Karpas-422 (cell line): ENCODE measurements around the gene FPGS. TPM values are rescaled to one million over a fixed set of nuclear protein-coding genes. Genes with fewer than 3 reads are reported as not detected.
"Not testable (repeated sequence)": the region's sequence is repeated elsewhere in the genome, so short reads cannot be mapped to it uniquely, and the experiment has no call there.

Experiments used
- DNase-seq: peaks from one replicate; pipeline ENCODE4 v3.0.0-alpha.2; 2015
- H2AFZ ChIP-seq: fragments of 200-600 bp; sonication (generic); 2 replicates; pipeline ENCODE4 v1.6.1; 2014; ENCODE audit warnings: antibody characterized with exemption, low read length, mixed read lengths
- H3K27ac ChIP-seq: fragments of 200-600 bp; sonication (generic); 2 replicates; pipeline ENCODE4 v1.5.1; 2014; ENCODE audit warnings: mild to moderate bottlenecking, low read length, moderate library complexity
- H3K27me3 ChIP-seq: fragments of 200-600 bp; sonication (generic); 2 replicates; pipeline ENCODE4 v1.6.1; 2014; ENCODE audit warnings: low read length, mixed read lengths
- H3K36me3 ChIP-seq: fragments of 200-600 bp; sonication (generic); 2 replicates; pipeline ENCODE4 v1.6.1; 2014; ENCODE audit warnings: low read length, mixed read lengths; ENCODE audit not compliant: insufficient read depth
- H3K4me1 ChIP-seq: fragments of 200-600 bp; sonication (generic); 2 replicates; pipeline ENCODE4 v1.6.1; 2014; ENCODE audit warnings: mild to moderate bottlenecking, low read length, mixed read lengths
- H3K4me2 ChIP-seq: fragments of 200-600 bp; sonication (generic); 2 replicates; pipeline ENCODE4 v1.6.1; 2014; ENCODE audit warnings: low read length, low read depth, mild to moderate bottlenecking; ENCODE audit not compliant: poor library complexity, severe bottlenecking
- H3K4me3 ChIP-seq: fragments of 200-600 bp; sonication (generic); 2 replicates; pipeline ENCODE4 v1.5.1; 2014; ENCODE audit warnings: mild to moderate bottlenecking, antibody characterized with exemption, low read length, mixed read lengths
- H3K79me2 ChIP-seq: fragments of 200-600 bp; sonication (generic); 2 replicates; pipeline ENCODE4 v1.6.1; 2014; ENCODE audit warnings: mild to moderate bottlenecking, low read length, mixed read lengths
- H3K9ac ChIP-seq: fragments of 200-600 bp; sonication (generic); 2 replicates; pipeline ENCODE4 v1.6.0; 2014; ENCODE audit warnings: low read length
- H3K9me2 ChIP-seq: fragments of 200-600 bp; sonication (generic), shearing (Covaris generic); replicated peaks from 2 replicates; pipeline ENCODE4 v1.6.0; 2014; ENCODE audit warnings: mild to moderate bottlenecking, low read length, moderate library complexity; ENCODE audit not compliant: insufficient read depth
- H3K9me3 ChIP-seq: fragments of 300-700, 200-600 bp; sonication (generic); 2 replicates; pipeline ENCODE4 v1.6.1; 2014; ENCODE audit warnings: low read length, mixed read lengths
- H4K20me1 ChIP-seq: fragments of 200-600 bp; sonication (generic); 2 replicates; pipeline ENCODE4 v1.6.1; 2014; ENCODE audit warnings: mild to moderate bottlenecking, antibody characterized with exemption, low read length, low read depth; ENCODE audit not compliant: insufficient read depth
- total RNA-seq: library from RNA; depleted of rRNA; stranded (reverse); fragments of >200 nt; shearing (Covaris generic); gene quantifications from 2 replicates; pipeline ENCODE4 v1.2.3, GENCODE V29; 2014; ENCODE audit warnings: low replicate concordance; rRNA removed

Gene FPGS, protein sequence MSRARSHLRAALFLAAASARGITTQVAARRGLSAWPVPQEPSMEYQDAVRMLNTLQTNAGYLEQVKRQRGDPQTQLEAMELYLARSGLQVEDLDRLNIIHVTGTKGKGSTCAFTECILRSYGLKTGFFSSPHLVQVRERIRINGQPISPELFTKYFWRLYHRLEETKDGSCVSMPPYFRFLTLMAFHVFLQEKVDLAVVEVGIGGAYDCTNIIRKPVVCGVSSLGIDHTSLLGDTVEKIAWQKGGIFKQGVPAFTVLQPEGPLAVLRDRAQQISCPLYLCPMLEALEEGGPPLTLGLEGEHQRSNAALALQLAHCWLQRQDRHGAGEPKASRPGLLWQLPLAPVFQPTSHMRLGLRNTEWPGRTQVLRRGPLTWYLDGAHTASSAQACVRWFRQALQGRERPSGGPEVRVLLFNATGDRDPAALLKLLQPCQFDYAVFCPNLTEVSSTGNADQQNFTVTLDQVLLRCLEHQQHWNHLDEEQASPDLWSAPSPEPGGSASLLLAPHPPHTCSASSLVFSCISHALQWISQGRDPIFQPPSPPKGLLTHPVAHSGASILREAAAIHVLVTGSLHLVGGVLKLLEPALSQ
- total RNA-seq, result 41.9 and 102 TPM in 2 replicates

DNA sequence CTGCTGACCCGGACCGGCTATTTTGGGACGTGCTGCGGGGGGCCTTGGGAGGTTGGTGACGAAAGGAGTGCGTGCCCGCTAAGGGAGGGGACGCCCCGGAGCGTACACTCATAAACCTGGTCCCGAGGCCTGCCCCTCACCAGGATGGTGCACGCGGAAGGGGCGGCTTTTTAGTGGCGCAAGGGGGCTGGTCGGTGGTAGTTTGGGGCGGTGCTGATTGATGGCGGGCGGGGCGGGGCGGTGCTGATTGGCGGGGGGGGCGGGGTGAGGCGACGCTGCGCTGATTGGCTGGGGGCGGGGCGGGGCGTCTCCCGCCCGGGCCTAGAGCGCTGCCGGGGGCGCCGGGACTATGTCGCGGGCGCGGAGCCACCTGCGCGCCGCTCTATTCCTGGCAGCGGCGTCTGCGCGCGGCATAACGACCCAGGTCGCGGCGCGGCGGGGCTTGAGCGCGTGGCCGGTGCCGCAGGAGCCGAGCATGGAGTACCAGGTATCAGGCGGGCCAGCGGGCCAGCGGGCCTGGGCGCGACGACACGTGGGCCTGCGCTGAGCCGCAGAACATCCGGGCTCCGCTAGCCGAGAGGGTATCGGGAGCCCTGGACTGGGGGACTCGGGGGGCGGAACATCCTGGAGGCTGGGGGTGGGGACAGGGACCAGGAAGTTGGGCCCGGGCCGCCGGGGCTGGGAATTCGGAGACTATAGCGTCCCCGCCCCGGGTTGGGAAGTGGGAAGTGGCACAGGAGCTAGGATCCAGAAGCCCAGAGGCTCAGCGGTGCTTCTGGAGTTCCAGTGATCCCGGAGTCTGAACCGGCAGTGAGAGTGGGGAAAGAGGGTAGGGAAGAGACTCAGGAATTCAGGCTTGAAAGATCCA, at the start of gene FPGS:
Gene FPGS (plus strand): TSS at position 307 of the 868 bp plus-strand sequence. CDS start 43 bp downstream, at position 350.
- H2AFZ ChIP-seq, result peak within 1 kb of the TSS; percentile 88; the same call in 1 of the 2 replicates
- H3K79me2 ChIP-seq, result peaks cover 28% of the 10 kb centered on the region
- no peaks in the 10 kb centered on the region for H3K9me3 ChIP-seq
- DNase-seq, result peak; percentile 95
- H3K36me3 ChIP-seq, result peaks cover 6% of the 10 kb centered on the region; the same call in 1 of the 2 replicates
- peaks cover 19% of the 10 kb centered on the region for H3K4me1 ChIP-seq
- peak within 1 kb of the TSS; percentile 91 for H3K4me2 ChIP-seq
- H3K9ac ChIP-seq, result peak within 1 kb of the TSS; percentile 100
- no peaks in the 10 kb centered on the region for H3K9me2 ChIP-seq
- H3K27ac ChIP-seq, result peak within 1 kb of the TSS; percentile 78
- peaks cover 6% of the 10 kb centered on the region; the same call in 1 of the 2 replicates for H4K20me1 ChIP-seq
- H3K4me3 ChIP-seq, result peak within 1 kb of the TSS; percentile 100
- H3K27me3 ChIP-seq, result no peaks in the 10 kb centered on the region

DNA sequence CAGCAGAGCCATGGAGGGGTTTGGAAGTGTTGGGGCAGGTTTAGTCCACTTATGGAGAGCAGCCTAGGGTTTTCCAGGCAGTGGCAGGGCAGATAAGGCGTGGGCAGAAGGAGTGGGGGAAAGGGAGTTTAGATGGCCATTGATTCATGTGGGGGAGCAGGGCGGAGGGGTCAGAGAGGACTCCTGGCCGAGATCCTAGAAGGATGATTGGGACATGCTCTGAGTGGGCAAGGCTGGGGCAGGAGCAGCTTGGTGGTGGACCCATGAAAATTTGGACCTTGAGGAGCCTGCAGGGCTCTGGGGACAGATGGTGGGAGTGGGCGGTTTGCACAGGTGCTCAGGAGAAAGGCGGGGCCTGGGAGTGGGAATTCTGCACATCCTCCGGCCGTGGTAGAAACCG, 49.5 kb upstream of the FPGS start:
- no peaks in the 10 kb centered on the region for H3K36me3 ChIP-seq
- H3K27me3 ChIP-seq, result no peaks in the 10 kb centered on the region
- H3K79me2 ChIP-seq, result no peaks in the 10 kb centered on the region
- H3K27ac ChIP-seq, result no peak overlapping the region
- H2AFZ ChIP-seq, result no peak overlapping the region
- H3K4me3 ChIP-seq, result no peak overlapping the region
- H3K4me1 ChIP-seq, result no peaks in the 10 kb centered on the region
- no peaks in the 10 kb centered on the region for H3K9me3 ChIP-seq
- no peaks in the 10 kb centered on the region for H3K9me2 ChIP-seq
- DNase-seq, result no peak
- H3K4me2 ChIP-seq, result no peak overlapping the region
- H4K20me1 ChIP-seq, result no peaks in the 10 kb centered on the region
- no peak overlapping the region for H3K9ac ChIP-seq

DNA sequence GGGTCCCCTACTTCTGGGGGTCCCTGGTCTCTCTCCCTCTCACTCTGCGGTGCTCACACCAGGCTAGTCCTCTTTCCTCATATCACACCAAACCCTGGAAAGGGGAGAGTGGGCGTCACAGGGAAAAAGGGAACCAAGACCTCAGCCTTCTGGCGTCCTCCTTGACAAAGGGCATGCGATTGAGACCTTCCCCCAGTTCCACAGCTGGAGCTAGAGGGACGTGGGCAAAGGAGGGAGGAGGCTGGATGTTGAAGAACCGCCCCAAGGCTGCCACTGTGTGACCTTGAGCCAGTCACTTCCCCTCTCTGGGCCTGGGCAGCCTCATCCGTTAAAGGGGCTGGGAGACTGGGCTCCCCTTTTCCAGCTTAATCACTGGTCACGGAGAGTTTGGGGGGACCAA, 49.1 kb upstream of the FPGS start:
- no peaks in the 10 kb centered on the region for H4K20me1 ChIP-seq
- no peak for DNase-seq
- H3K9ac ChIP-seq, result no peak overlapping the region
- H3K4me3 ChIP-seq, result no peak overlapping the region
- no peaks in the 10 kb centered on the region for H3K4me1 ChIP-seq
- H3K79me2 ChIP-seq, result no peaks in the 10 kb centered on the region
- H2AFZ ChIP-seq, result no peak overlapping the region
- no peak overlapping the region for H3K27ac ChIP-seq
- no peak overlapping the region for H3K4me2 ChIP-seq
- H3K9me3 ChIP-seq, result no peaks in the 10 kb centered on the region
- no peaks in the 10 kb centered on the region for H3K9me2 ChIP-seq
- H3K36me3 ChIP-seq, result no peaks in the 10 kb centered on the region
- H3K27me3 ChIP-seq, result no peaks in the 10 kb centered on the region

DNA sequence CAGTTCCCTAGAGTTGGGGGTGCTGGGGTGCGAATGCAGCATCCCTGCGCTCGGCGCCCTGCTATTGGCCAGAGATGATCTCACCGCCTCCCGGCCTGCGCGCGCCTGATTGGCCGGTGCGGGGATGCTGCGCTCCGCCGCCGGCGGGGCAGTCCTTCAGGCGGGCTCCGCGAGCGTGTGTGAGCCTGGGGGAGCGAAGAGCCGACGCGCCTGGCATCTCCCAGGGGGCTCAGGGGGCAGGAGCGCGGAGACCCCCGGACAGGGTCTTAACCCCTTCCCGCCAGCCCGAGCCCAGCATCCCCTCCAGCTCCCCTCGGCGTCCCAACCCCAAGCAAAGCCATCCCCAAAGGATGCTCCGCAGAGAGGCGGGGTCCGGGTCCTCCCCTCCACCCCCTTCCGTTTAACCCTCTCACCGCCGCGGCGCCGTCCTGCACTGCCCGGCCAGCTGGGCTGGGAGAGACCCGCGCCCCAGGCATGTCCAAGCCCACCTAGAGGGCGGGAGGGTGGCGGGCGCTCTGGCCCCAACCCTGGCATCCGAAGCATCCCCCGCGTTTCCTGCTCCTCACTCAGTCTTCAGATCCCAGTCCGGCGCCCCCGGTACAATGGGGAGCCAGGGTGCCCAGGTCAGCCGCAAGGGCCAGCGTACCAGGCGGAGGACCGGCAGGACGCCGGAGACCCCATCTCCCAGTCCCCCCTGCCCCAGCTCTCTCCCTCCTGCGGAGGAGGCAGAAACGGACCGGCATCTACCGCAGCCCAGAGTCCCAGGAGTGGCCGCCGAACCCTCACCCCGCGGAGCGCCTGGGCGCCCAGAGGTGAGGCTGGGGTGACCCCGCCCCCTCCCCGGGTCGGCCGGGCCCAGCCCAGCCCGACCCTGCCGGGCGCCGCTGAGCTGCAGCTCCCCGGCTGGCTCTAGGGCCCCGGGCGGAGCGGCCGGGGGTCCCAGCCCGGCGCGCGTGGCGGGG, 48.3 kb upstream of the FPGS start:
- H3K36me3 ChIP-seq, result no peaks in the 10 kb centered on the region

DNA sequence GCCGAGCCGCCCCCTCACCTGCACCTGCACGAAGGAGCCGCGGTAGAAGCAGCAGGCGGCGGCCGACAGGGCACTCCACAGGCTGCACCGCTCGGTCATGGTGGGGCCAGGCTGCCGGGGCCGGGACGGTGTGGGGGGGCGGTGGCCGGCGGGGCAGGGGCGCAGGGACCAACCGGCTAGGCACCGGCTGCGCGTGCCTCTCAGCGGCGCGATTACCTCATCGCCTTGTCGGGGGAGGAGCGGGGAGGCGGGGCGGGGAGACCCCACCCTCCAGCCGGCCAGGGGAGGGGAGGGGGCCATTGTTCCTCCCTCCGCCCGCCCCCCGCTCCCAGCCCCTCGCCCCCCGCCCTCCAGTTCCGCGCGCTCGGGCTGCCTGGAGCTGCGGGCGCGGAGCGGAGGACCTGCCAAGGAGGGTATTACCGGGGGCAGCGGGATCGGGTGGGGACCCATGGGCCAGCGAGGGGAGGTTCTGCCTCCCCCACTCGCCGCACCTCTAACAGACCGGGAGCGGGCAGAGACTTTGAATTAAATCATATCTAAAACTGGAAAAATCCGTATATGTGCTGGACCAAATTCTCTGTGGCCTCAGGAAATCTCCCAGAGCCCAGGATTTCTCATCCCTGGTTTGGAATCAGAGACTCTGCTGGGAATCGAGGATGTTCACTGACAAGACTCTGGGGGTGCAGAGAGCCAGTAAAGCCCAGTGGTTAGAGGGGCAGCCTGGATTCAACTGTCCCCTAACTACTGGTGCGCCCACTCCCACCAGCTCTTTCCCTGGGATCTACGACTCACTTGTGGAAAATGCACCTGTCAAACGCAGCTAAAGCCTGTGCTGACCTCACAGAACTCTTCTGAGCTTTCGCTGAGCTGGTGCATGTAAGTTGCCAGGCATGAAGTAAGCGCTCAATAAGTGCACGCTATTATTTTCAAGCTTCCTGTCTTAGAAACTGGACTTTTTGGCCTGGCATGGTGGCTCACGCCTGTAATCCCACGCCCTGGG, 47.3 kb upstream of the FPGS start:
- no peak overlapping the region for H2AFZ ChIP-seq
- no peaks in the 10 kb centered on the region for H3K27me3 ChIP-seq
- no peaks in the 10 kb centered on the region for H4K20me1 ChIP-seq
- no peak for DNase-seq
- no peaks in the 10 kb centered on the region for H3K36me3 ChIP-seq
- no peak overlapping the region for H3K4me3 ChIP-seq
- H3K9me2 ChIP-seq, result no peaks in the 10 kb centered on the region
- H3K4me1 ChIP-seq, result no peaks in the 10 kb centered on the region
- H3K9me3 ChIP-seq, result no peaks in the 10 kb centered on the region
- H3K4me2 ChIP-seq, result no peak overlapping the region
- H3K27ac ChIP-seq, result no peak overlapping the region
- H3K79me2 ChIP-seq, result no peaks in the 10 kb centered on the region
- no peak overlapping the region for H3K9ac ChIP-seq

More for the DNA sequence above, 48.3 kb upstream of the FPGS start:
- Histone ChIP-seq H3K9me2 (no peaks in the 10 kb centered on the region), H3K27ac (no peak overlapping the region), H3K27me3 (no peaks in the 10 kb centered on the region), H3K9ac (no peak overlapping the region), H3K4me3 (no peak overlapping the region), H4K20me1 (no peaks in the 10 kb centered on the region), H3K4me2 (no peak overlapping the region), H3K4me1 (no peaks in the 10 kb centered on the region), H2AFZ (no peak overlapping the region), H3K9me3 (no peaks in the 10 kb centered on the region), H3K79me2 (no peaks in the 10 kb centered on the region)
- DNase-seq, result no peak

DNA sequence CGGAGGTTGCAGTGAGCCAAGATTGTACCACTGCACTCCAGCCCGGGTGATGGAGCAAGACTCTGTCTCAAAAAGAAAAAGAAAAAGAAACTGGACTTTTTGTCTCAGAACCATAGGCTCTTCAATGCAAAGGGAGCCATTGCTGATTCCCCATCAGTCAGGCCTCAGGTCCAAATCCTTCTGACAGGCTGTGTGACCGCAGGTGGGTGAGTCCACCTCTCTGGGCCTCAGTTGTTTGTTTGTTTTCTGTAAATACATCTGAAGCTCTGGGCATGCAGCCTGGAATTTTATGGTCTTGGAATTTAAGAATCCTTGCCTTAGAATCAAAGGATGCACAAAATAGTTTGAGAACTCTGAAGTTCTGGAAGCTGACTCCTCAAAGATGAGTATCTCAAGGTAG, 46.4 kb upstream of the FPGS start:
- Histone ChIP-seq H4K20me1 (no peaks in the 10 kb centered on the region), H3K9ac (no peak overlapping the region), H3K36me3 (no peaks in the 10 kb centered on the region), H3K4me3 (no peak overlapping the region), H3K9me2 (no peaks in the 10 kb centered on the region), H3K27me3 (no peaks in the 10 kb centered on the region), H2AFZ (no peak overlapping the region), H3K9me3 (no peaks in the 10 kb centered on the region), H3K4me1 (no peaks in the 10 kb centered on the region), H3K79me2 (no peaks in the 10 kb centered on the region), H3K4me2 (no peak overlapping the region), H3K27ac (no peak overlapping the region)
- no peak for DNase-seq

DNA sequence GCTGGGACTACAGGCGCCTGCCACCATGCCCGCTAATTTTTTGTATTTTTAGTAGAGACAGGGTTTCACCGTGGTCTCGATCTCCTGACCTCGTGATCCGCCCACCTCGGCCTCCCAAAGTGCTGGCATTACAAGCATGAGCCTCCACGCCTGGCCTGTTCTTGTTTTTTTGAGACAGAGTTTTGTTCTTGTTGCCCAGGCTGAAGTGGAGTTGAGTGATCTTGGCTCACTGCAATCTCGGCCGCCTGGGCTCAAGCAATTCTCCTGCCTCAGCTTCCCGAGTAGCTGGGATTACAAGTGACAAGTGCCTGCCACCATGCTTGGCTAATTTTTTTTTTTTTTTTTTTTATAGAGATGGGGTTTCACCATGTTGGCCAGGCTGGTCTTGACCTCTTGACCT, 45.9 kb upstream of the FPGS start:
- not testable (repeated sequence) for H3K4me2 ChIP-seq, H3K4me1 ChIP-seq, H3K79me2 ChIP-seq, H3K36me3 ChIP-seq, H2AFZ ChIP-seq, H3K9me3 ChIP-seq, H3K27me3 ChIP-seq, DNase-seq, H3K27ac ChIP-seq, H3K9me2 ChIP-seq, H4K20me1 ChIP-seq, H3K4me3 ChIP-seq, H3K9ac ChIP-seq
